Activated T-helper 2 cell treated with anti-CD3 and anti-CD28 coated beads, Interferon-gamma antibody, Interleukin-2, Interleukin-4, amounts not matched to agents 10 μg/mL and 5 μg/mL and 100 μg/mL, durations not matched to agents 14 hours and 24 hours and 36 hours (primary cell): ENCODE measurements around the gene DIP2B. TPM values are rescaled to one million over a fixed set of nuclear protein-coding genes. Genes with fewer than 3 reads are reported as not detected.
A peak's percentile ranks its signal among the peaks of the same experiment; 100 is the strongest.

Source experiments
- DNase-seq: peaks from one replicate; pipeline ENCODE4 v3.0.0; 2021; ENCODE audit warnings: low spot score
- H3K27ac Mint-ChIP-seq: one replicate; pipeline ENCODE4 v1.8.0; 2021; ENCODE audit warnings: mixed read lengths
- H3K27me3 Mint-ChIP-seq: one replicate; pipeline ENCODE4 v1.8.0; 2021; ENCODE audit warnings: low read depth, mixed read lengths
- H3K36me3 Mint-ChIP-seq: one replicate; pipeline ENCODE4 v1.8.0; 2021; ENCODE audit warnings: low read depth, mixed read lengths
- H3K4me1 Mint-ChIP-seq: one replicate; pipeline ENCODE4 v1.8.0; 2021; ENCODE audit warnings: low read depth, mixed read lengths
- H3K4me3 Mint-ChIP-seq: one replicate; pipeline ENCODE4 v1.8.0; 2021; ENCODE audit warnings: low read depth, mild to moderate bottlenecking, moderate library complexity, mixed read lengths
- H3K9me3 Mint-ChIP-seq: one replicate; pipeline ENCODE4 v1.8.0; 2021; ENCODE audit warnings: mixed read lengths
- intact Hi-C: fragments of 100-400 bp; cut with micrococcal nuclease; formaldehyde crosslinking; loops from one replicate; pipeline ENCODE4 v1.15.1; 2023
- total RNA-seq: library from RNA; stranded (reverse); gene quantifications from 2 replicates; pipeline ENCODE4 v1.2.3, GENCODE V29; 2022

DIP2B gene
- total RNA-seq, 1 donor from 2014 or later, result 27.4 TPM

DNA sequence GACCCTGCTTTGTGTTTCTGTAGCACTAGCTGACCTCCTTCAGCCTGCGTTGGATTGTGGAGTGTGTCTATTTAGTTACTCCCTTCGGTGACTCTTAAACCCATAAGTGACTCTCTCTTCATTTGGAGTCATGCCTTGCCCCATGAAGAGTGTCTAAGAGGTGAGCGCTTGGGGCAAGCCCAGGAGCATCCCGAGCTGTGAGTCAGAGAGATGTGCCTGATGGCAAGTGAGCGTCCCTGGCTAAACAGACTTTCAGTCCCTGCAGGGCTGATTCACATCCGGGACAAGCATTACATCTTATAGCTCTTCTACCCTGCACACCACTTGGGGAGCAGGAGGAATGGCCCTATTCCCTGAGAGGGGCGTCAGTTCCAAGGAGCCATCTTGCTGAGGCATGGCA, 234.8 kb downstream of the DIP2B start:
- Mint-ChIP-seq H3K27me3 (no peaks in the 10 kb centered on the region), H3K4me1 (no peaks in the 10 kb centered on the region), H3K9me3 (no peaks in the 10 kb centered on the region), H3K27ac (peak overlapping the region; percentile 74), H3K4me3 (no peak overlapping the region), H3K36me3 (peaks cover 62% of the 10 kb centered on the region)
- intact Hi-C loops, result loop anchor here (10.0 kb wide), 1 partner anchor 235 kb away; the partner anchor contains the start of gene DIP2B
- no peak for DNase-seq

GRCh38 chr12:50740307-50740706, 235.5 kb downstream of the DIP2B start:
- Mint-ChIP-seq H3K27me3 (no peaks in the 10 kb centered on the region), H3K9me3 (no peaks in the 10 kb centered on the region), H3K4me1 (no peaks in the 10 kb centered on the region), H3K4me3 (no peak overlapping the region), H3K27ac (peak overlapping the region; percentile 74), H3K36me3 (peaks cover 58% of the 10 kb centered on the region)
- intact Hi-C loops, result no loop called here
- DNase-seq, result no peak

DNA sequence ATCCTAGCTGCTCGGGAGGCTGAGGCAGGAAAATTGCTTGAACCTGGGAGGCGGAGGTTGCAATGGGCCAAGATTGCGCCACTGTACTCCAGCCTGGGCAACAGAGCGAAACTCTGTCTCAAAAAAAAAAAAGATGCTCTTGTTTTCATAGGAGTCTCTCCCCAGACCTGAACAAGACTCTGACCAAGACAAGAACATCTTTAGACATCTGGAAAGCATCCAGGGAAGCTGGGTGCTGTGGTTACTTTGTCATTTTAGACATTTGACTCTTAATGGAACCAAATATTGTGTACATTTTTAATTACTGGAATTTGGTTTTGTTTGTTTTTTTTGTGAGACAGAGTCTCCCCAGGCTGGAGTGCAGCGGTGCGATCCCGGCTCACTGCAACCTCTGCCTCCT, 238.0 kb downstream of the DIP2B start:
- no peaks in the 10 kb centered on the region for H3K27me3 Mint-ChIP-seq
- no peak overlapping the region for H3K27ac Mint-ChIP-seq
- no peak for DNase-seq
- intact Hi-C loops, result no loop called here
- H3K4me3 Mint-ChIP-seq, result no peak overlapping the region
- H3K9me3 Mint-ChIP-seq, result no peaks in the 10 kb centered on the region
- H3K4me1 Mint-ChIP-seq, result no peaks in the 10 kb centered on the region
- H3K36me3 Mint-ChIP-seq, result peaks cover 54% of the 10 kb centered on the region

GRCh38 chr12:50745861-50746260, 241.1 kb downstream of the DIP2B start:
- DNase-seq, result no peak
- Mint-ChIP-seq H3K4me3 (no peak overlapping the region), H3K27ac (no peak overlapping the region), H3K9me3 (no peaks in the 10 kb centered on the region), H3K27me3 (no peaks in the 10 kb centered on the region), H3K36me3 (peaks cover 40% of the 10 kb centered on the region), H3K4me1 (no peaks in the 10 kb centered on the region)
- intact Hi-C loops, result no loop called here

- no peak overlapping the region for H3K4me3 Mint-ChIP-seq
- no peaks in the 10 kb centered on the region for H3K9me3 Mint-ChIP-seq
- no peak for DNase-seq
- H3K27me3 Mint-ChIP-seq, result no peaks in the 10 kb centered on the region
- intact Hi-C loops, result no loop called here
- no peaks in the 10 kb centered on the region for H3K4me1 Mint-ChIP-seq
- H3K36me3 Mint-ChIP-seq, result peaks cover 35% of the 10 kb centered on the region
- no peak overlapping the region for H3K27ac Mint-ChIP-seq
Measured at GRCh38 chr12:50746431-50746830, 241.6 kb downstream of the DIP2B start.

- Mint-ChIP-seq H3K9me3 (no peaks in the 10 kb centered on the region), H3K36me3 (peaks cover 24% of the 10 kb centered on the region), H3K27me3 (no peaks in the 10 kb centered on the region), H3K4me1 (no peaks in the 10 kb centered on the region), H3K27ac (no peak overlapping the region), H3K4me3 (no peak overlapping the region)
- intact Hi-C loops, result no loop called here
- DNase-seq, result no peak
Measured at GRCh38 chr12:50747817-50748216, 243.0 kb downstream of the DIP2B start.

DNA sequence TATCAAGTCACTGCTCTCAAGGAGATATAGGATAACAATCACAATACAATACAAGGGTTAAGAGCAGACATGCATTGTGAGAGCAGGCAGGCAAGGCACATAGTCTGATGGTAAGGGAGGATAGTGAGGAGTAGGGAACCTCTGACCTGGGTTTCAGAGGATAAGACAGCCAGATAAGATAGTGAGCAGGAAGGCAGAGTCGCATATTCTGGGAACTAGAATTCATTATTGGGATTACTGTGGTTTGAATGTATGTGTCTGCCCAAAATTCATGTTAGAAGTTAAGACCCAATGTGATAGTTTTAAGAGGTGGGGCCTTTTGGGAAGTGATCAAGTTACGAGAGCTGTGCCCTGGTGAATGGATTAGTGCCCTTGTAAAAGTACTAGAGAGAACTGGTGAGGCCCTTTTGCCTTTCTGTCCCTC, 244.7 kb downstream of the DIP2B start:
- no peaks in the 10 kb centered on the region for H3K9me3 Mint-ChIP-seq
- H3K4me1 Mint-ChIP-seq, result no peaks in the 10 kb centered on the region
- H3K4me3 Mint-ChIP-seq, result no peak overlapping the region
- H3K27me3 Mint-ChIP-seq, result no peaks in the 10 kb centered on the region
- DNase-seq, result no peak
- H3K36me3 Mint-ChIP-seq, result peaks cover 17% of the 10 kb centered on the region
- H3K27ac Mint-ChIP-seq, result no peak overlapping the region
- intact Hi-C loops, result no loop called here

GRCh38 chr12:50750366-50750765, 245.6 kb downstream of the DIP2B start:
- intact Hi-C loops, result no loop called here
- Mint-ChIP-seq H3K27me3 (no peaks in the 10 kb centered on the region), H3K27ac (no peak overlapping the region), H3K9me3 (no peaks in the 10 kb centered on the region), H3K36me3 (peaks cover 14% of the 10 kb centered on the region), H3K4me1 (no peaks in the 10 kb centered on the region), H3K4me3 (no peak overlapping the region)
- no peak for DNase-seq

GRCh38 chr12:50751948-50752721, 247.3 kb downstream of the DIP2B start:
- Mint-ChIP-seq H3K36me3 (peaks cover 6% of the 10 kb centered on the region), H3K27ac (no peak overlapping the region), H3K4me1 (no peaks in the 10 kb centered on the region), H3K4me3 (no peak overlapping the region), H3K27me3 (no peaks in the 10 kb centered on the region), H3K9me3 (no peaks in the 10 kb centered on the region)
- DNase-seq, result no peak
- intact Hi-C loops, result no loop called here

- DNase-seq, result no peak
- no peaks in the 10 kb centered on the region for H3K4me1 Mint-ChIP-seq
- no peak overlapping the region for H3K27ac Mint-ChIP-seq
- intact Hi-C loops, result no loop called here
- peaks cover 4% of the 10 kb centered on the region for H3K36me3 Mint-ChIP-seq
- H3K4me3 Mint-ChIP-seq, result no peak overlapping the region
- H3K27me3 Mint-ChIP-seq, result no peaks in the 10 kb centered on the region
- no peaks in the 10 kb centered on the region for H3K9me3 Mint-ChIP-seq
Measured at GRCh38 chr12:50753232-50753769, 248.5 kb downstream of the DIP2B start.

GRCh38 chr12:50763639-50764285, 259.0 kb downstream of the DIP2B start, which contains the start of gene ATF1:
ATF1 (plus strand) TSS chr12:50764101; CDS start chr12:50780146, 16,045 bp downstream.
- peak; percentile 89 for DNase-seq
- Mint-ChIP-seq H3K27ac (peak within 1 kb of the TSS; percentile 97), H3K27me3 (no peaks in the 10 kb centered on the region), H3K9me3 (peaks cover under 1% of the 10 kb centered on the region), H3K36me3 (peaks cover 17% of the 10 kb centered on the region), H3K4me1 (peaks cover 23% of the 10 kb centered on the region), H3K4me3 (peak within 1 kb of the TSS; percentile 98)
- intact Hi-C loops, result loop anchor here (2.0 to 10.0 kb wide), 6 partner anchors 21 to 561 kb away; partner anchors contain the start of genes BIN2, CSRNP2 and DIP2B

- H3K4me3 Mint-ChIP-seq, result peak overlapping the region; percentile 98
- H3K27me3 Mint-ChIP-seq, result no peaks in the 10 kb centered on the region
- peaks cover 22% of the 10 kb centered on the region for H3K36me3 Mint-ChIP-seq
- H3K4me1 Mint-ChIP-seq, result peaks cover 23% of the 10 kb centered on the region
- intact Hi-C loops, result loop anchor here (1.0 to 10.0 kb wide), 7 partner anchors 20 to 560 kb away; partner anchors contain the start of genes BIN2, CSRNP2 and DIP2B
- peak overlapping the region; percentile 97 for H3K27ac Mint-ChIP-seq
- H3K9me3 Mint-ChIP-seq, result peaks cover 4% of the 10 kb centered on the region
- DNase-seq, result peak; percentile 71
Measured at GRCh38 chr12:50764286-50765094, 259.7 kb downstream of the DIP2B start.
